Spleen (tissue), 7 donors: ENCODE data around the gene SLC23A3.

Experiments used
- POLR2A ChIP-seq, 3 donors: fragments of 450-650 bp; IDR thresholded peaks; one replicate each; pipeline ENCODE4 v1.5.1; 2017; ENCODE audit warnings: antibody characterized with exemption in 3 of 3, mild to moderate bottlenecking in 1 of 3
- TF ChIP-seq, protein P1 (sequence below), 11 experiments: fragments of 200-600 bp in 7 of 11; fragments of 450-650 bp in 4 of 11; sonication (generic) in 4 of 11; IDR thresholded peaks in 8 of 11; conservative IDR thresholded peaks in 3 of 11; 1 replicate in 7 of 11; 2 replicates in 4 of 11; pipeline versions ENCODE4 v1.4.0 to v1.8.0; 2016 to 2021; ENCODE audit warnings: antibody characterized with exemption in 11 of 11, inconsistent platforms in 4 of 11, mild to moderate bottlenecking in 1 of 11
- donor health status: DM: no; HTN: no; CAD: no; lungs with moderate emphysema.
- donor health status: DM: no; HTN: no; CAD: no.
- donor health status: DM: no; HTN: no; CAD: no.

DNA sequence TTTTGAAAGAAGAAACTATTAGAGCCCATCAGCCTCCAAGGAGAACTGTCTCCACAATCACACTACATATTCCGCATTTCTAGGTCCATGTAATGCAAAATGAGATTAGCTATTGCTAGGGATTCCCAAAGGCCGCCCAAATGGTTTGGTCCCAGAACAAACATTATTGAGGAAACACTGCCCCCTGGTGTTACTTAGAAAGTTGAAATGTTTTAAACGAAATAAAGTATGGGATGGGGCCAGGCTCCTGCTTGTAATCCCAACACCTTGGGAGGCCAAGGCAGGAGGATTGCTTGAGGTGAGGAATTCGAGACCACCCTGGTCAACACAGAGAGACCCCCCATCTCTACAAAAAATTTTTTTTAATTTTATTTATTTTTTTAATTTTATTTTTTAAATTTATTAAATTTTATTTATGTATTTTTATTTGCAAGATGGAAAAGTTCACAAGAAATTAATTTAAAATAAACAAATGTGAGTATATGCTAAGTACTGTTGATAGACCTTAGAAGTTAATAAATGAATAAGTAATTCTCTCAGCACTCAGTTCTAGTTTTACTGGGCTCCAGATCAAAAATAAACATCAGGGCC lies 14.7 kb downstream of the SLC23A3 start:
- TF ChIP-seq POLR2A (IDR thresholded peaks at IDR 0.05), result no peak
- TF ChIP-seq, protein P1, sequence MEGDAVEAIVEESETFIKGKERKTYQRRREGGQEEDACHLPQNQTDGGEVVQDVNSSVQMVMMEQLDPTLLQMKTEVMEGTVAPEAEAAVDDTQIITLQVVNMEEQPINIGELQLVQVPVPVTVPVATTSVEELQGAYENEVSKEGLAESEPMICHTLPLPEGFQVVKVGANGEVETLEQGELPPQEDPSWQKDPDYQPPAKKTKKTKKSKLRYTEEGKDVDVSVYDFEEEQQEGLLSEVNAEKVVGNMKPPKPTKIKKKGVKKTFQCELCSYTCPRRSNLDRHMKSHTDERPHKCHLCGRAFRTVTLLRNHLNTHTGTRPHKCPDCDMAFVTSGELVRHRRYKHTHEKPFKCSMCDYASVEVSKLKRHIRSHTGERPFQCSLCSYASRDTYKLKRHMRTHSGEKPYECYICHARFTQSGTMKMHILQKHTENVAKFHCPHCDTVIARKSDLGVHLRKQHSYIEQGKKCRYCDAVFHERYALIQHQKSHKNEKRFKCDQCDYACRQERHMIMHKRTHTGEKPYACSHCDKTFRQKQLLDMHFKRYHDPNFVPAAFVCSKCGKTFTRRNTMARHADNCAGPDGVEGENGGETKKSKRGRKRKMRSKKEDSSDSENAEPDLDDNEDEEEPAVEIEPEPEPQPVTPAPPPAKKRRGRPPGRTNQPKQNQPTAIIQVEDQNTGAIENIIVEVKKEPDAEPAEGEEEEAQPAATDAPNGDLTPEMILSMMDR (IDR thresholded peaks at IDR 0.05 in 8 of 11, conservative IDR thresholded peaks at IDR 0.05 in 3 of 11), result peak in 10 of 11 experiments; percentile 38 to 65 (median 58)
